ENCODE data around the gene CGB1. TPM values are rescaled to one million over a fixed set of nuclear protein-coding genes. Genes with fewer than 3 reads are reported as not detected.
"Not testable (repeated sequence)": the region's sequence is repeated elsewhere in the genome, so short reads cannot be mapped to it uniquely, and the experiment has no call there.

CGB1 gene
- total RNA-seq, 4 donors from 2014 or later = not detected

- no peaks in the 10 kb centered on the region for H3K36me3 ChIP-seq
These were observed 44.6 kb upstream of the CGB1 start for GRCh38 chr19:49081273-49081672.

GRCh38 chr19:49080392-49080791 lies 43.7 kb upstream of the CGB1 start:
- no peaks in the 10 kb centered on the region for H3K4me1 ChIP-seq
- no peak for DNase-seq (ENCODE audit: low spot score in 2 of 2)
- TF ChIP-seq POLR2AphosphoS5 (IDR thresholded peaks at IDR 0.05) (no peak), POLR2A (IDR thresholded peaks at IDR 0.05) (no peak), EP300 (IDR thresholded peaks at IDR 0.05) (no peak), CTCF (IDR thresholded peaks at IDR 0.05) (no peak)
- no peak overlapping the region for H3K4me3 ChIP-seq
- H3K9me3 ChIP-seq = no peaks in the 10 kb centered on the region
- no peak overlapping the region for H3K27ac ChIP-seq
- H3K36me3 ChIP-seq = no peaks in the 10 kb centered on the region
- no peaks in the 10 kb centered on the region for H3K27me3 ChIP-seq
- 91% methylated on average over 4 of the region's 4 CpGs for WGBS

More at GRCh38 chr19:49081273-49081672, 44.6 kb upstream of the CGB1 start:
- Histone ChIP-seq H3K9me3 (no peaks in the 10 kb centered on the region), H3K27me3 (no peaks in the 10 kb centered on the region), H3K27ac (no peak overlapping the region), H3K4me1 (peaks cover 6% of the 10 kb centered on the region), H3K4me3 (no peak overlapping the region)
- DNase-seq (ENCODE audit: low spot score in 2 of 2) = no peak
- TF ChIP-seq CTCF (IDR thresholded peaks at IDR 0.05) (no peak), POLR2AphosphoS5 (IDR thresholded peaks at IDR 0.05) (no peak), EP300 (IDR thresholded peaks at IDR 0.05) (no peak), POLR2A (IDR thresholded peaks at IDR 0.05) (no peak)
- WGBS = 100% methylated on average over 1 of the region's 1 CpG

- H3K36me3 ChIP-seq; H3K4me3 ChIP-seq; H3K27ac ChIP-seq; DNase-seq (ENCODE audit: low spot score in 2 of 2); H3K9me3 ChIP-seq: not testable (repeated sequence)
- 27% methylated on average over 7 of the region's 9 CpGs for WGBS
- Histone ChIP-seq H3K4me1 (peaks cover 17% of the 10 kb centered on the region), H3K27me3 (peaks cover 46% of the 10 kb centered on the region)
- TF ChIP-seq CTCF (IDR thresholded peaks at IDR 0.05) = peak; percentile 53 to 66
These were observed 38.2 kb upstream of the CGB1 start for GRCh38 chr19:49074869-49075268.

GRCh38 chr19:49073514-49074378 lies 37.1 kb upstream of the CGB1 start:
- Histone ChIP-seq H3K36me3 (no peaks in the 10 kb centered on the region), H3K4me1 (peaks cover 17% of the 10 kb centered on the region), H3K27me3 (peaks cover 53% of the 10 kb centered on the region), H3K9me3 (no peaks in the 10 kb centered on the region), H3K27ac (no peak overlapping the region), H3K4me3 (no peak overlapping the region)
- TF ChIP-seq EP300 (IDR thresholded peaks at IDR 0.05) (no peak), POLR2AphosphoS5 (IDR thresholded peaks at IDR 0.05) (no peak), POLR2A (IDR thresholded peaks at IDR 0.05) (no peak), CTCF (IDR thresholded peaks at IDR 0.05) (no peak)
- no peak for DNase-seq (ENCODE audit: low spot score in 2 of 2)
- 56% methylated on average over 23 of the region's 23 CpGs for WGBS

- DNase-seq (ENCODE audit: low spot score in 2 of 2) = no peak
- Histone ChIP-seq H3K36me3 (no peaks in the 10 kb centered on the region), H3K27me3 (peaks cover 56% of the 10 kb centered on the region), H3K4me3 (peak overlapping the region; percentile 38), H3K9me3 (no peaks in the 10 kb centered on the region), H3K4me1 (peaks cover 17% of the 10 kb centered on the region), H3K27ac (no peak overlapping the region)
- TF ChIP-seq POLR2AphosphoS5 (IDR thresholded peaks at IDR 0.05) (no peak), EP300 (IDR thresholded peaks at IDR 0.05) (no peak), POLR2A (IDR thresholded peaks at IDR 0.05) (no peak), CTCF (IDR thresholded peaks at IDR 0.05) (no peak)
- 7% methylated on average over 13 of the region's 93 CpGs for WGBS
These were observed 35.3 kb upstream of the CGB1 start for GRCh38 chr19:49071860-49072547.

Measured in suprapubic skin (tissue), 4 donors.